GM19324 (cell line): ENCODE data around the gene BACH2.
A peak's percentile ranks its signal among the peaks of the same experiment; 100 is the strongest.
"Not testable (repeated sequence)": the region's sequence is repeated elsewhere in the genome, so short reads cannot be mapped to it uniquely, and the experiment has no call there.

ENCODE experiments used
- ATAC-seq: cut with Tn5 transposase; IDR thresholded peaks from one replicate; pipeline ENCODE4 v1.9.1; 2021; ENCODE audit warnings: mild to moderate bottlenecking, moderate library complexity; ENCODE audit not compliant: unreplicated experiment, low FRiP score

BACH2 gene

GRCh38 chr6:90218959-90219208 is 77.8 kb downstream of the BACH2 start:
- ATAC-seq = no peak

DNA sequence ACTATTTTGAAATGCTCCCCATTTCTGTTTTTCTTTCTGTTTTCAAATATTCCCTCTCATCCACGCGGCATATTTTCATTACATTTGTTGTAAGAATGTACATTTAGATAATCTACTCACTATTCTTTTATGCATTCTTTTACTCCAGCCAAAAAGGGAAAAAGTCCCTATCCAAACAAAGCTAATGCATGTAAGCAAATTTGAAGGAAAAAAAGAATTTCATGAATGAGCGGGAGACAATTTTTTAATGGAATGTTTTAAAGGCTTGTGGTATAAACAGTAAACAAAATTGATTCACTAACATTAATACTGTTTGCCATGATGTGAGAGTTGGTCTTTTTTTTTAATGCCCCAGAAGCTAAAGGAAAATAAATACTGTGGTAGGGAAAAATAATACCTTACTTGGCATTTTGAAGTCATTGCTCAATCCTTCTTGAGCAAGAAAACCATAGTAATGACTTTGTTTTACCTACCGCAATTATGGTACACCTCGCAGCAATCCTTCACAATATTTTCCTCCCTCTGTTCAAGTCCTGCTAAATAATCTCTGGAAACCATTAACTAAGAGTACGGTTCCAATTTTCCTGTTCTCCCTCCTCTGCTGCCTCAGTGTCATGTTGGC is 79.0 kb downstream of the BACH2 start:
- no peak for ATAC-seq

- ATAC-seq = peak; percentile 58
Measured at GRCh38 chr6:90216072-90216977, 80.3 kb downstream of the BACH2 start.

DNA sequence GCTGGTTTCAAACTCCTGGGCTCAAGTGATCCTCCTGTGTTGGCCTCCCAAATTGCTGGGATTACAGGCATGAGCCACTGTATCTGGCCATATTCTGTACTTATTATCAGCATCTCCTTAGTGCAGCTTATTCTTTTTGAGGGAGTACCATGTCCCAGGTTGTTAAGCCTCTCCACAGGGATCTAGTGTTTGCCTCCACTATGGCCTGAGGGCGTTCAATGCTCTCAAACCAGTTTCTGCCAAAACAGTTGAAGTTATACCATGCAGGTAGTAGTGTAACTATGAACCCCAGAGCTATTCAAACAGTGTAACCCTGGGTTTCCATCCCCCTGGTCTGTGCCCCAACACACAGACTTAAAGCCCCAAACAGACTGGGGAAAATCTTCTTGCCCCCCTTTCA is 81.7 kb downstream of the BACH2 start:
- no peak for ATAC-seq

DNA sequence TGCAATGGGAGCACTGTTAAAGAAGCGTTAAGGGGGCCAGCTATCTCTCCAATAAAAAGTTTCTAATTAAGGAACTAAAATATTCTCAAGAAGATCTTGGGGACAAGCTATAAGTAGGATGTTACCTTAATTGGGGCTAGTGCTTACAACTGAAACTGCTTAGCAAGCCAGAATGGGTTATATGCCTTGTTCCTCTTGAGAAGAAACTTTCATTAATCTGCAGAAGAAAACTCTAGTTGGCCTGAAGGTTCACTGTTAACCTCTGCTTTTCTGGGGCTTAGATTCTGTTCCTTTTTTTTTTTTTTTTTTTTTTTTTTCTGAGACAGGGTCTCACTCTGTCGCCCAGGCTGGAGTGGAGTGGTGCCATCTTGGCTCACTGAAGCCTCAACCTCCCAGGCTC is 82.2 kb downstream of the BACH2 start:
- no peak for ATAC-seq

DNA sequence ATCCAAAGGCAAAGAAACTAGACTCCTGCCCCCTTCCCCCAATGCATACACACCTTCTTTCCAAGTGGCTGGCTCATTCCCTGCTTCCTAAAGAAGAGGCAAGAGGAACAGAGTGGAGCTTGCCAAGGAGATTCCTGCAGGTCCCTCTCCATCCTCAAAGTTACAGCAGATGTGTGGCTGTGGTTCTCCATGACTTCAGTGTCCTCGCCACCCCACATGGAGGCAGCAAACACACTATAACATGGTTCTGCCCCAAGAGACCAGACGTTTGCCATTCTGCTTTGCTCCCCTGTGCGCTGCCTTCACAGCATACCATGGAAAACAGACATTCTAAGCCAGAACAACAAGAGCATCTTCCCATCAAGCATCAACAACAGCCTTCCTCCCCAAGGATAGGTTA is 84.4 kb downstream of the BACH2 start:
- no peak for ATAC-seq

- no peak for ATAC-seq
Measured at GRCh38 chr6:90209527-90209926, 87.1 kb downstream of the BACH2 start.

DNA sequence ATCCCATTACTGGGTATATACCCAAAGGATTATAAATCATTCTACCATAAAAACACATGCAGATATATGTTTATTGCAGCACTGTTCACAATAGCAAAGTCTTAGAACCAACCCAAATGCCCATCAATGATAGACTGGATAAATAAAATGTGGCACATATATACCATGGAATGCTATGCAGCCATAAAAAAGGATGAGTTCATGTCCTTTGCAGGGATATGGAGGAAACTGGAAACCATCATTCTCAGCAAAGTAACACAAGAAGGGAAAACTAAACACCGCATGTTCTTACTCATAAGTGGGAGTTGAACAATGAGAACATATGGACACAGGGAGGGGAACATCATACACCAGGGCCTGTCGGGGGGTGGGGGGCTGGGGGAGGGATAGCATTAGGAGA is 88.0 kb downstream of the BACH2 start:
- ATAC-seq = not testable (repeated sequence)

DNA sequence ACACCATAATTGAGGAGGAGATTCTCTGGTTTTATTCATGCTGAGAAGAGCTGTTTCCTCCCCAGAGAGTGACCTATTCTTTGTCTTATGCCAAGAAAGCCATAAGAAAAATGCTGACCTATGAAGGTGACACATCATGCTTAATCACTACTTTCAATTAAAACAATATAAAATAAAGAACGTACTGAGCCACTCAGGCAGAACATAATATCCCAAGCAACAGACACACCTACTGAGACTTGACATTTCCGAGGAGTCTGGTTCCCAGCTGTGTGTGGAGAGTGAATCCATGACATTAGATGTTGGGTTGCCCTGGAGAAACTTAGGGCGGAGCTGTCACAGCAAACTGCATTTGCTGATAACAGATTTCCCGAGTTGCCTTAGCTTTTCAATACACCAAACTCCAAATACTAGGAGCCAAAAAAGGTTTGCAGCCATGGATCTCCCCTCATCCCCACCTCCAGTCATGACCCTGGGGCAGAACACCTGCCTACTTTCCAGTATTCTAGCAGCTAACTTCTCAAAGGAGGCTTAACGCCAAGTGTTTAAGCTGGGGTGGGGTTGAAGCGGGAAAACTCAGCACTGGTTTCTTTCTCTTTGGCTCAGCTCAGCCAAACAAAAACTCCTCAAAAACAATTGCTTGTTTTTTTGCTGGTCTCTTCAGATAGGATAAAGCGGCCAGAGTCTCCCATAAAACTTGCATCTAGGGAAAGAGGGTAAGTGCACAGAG is 92.2 kb downstream of the BACH2 start:
- ATAC-seq = no peak

GRCh38 chr6:90203672-90204071 is 93.0 kb downstream of the BACH2 start:
- ATAC-seq = no peak

- ATAC-seq = peak; percentile 65
Measured at GRCh38 chr6:90202156-90202555, 94.5 kb downstream of the BACH2 start.

DNA sequence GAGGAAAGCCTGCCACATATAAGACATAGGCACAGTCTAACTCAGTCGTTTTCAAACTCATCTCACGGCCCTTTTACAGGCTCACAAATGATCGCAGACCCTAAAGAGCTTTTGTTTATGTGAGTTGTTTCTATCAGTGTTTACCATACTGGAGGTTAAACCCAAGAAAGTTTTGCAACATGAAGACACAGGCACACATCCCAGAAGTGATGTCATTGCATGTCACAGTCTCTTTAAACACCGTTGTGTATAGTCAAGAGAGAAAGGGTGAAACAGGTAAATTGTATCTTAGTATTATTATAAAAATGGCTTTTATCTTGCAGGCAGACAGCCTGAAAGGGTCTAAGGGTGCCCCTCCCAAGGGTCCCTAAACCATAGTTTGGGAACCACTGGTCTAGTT is 96.7 kb downstream of the BACH2 start:
- ATAC-seq = no peak

DNA sequence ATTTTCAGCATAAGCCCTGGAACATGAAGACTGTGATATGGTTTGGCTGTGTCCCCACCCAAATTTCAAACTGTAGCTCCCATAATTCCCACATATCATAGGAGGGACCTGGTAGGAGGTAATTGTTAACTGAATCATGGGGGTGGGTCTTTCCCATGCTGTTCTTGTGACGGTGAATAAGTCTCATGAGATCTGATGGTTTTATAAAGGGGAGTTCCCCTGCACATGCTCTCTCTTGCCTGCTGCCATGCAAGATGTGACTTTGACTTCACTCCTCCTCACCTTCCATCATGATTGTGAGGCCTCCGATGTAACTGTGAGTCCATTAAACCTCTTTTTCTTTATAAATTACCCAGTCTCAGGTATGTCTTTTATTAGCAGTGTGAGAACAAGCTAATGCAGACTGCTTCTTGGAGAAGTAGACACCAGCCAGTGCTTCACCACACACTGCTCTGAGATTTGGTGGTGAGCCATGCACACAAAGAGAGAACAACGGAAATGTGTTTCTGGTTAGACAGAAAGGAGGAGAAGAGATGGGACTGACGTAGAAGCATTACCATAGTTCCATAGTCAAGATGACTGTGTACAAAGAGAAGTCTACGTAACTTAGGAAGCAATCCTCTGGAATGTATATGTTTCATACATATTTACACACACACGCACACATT is 97.8 kb downstream of the BACH2 start:
- no peak for ATAC-seq

- no peak for ATAC-seq
Measured at GRCh38 chr6:90197854-90198496, 98.7 kb downstream of the BACH2 start.

GRCh38 chr6:90195094-90195829 is 101.4 kb downstream of the BACH2 start:
- ATAC-seq = no peak

DNA sequence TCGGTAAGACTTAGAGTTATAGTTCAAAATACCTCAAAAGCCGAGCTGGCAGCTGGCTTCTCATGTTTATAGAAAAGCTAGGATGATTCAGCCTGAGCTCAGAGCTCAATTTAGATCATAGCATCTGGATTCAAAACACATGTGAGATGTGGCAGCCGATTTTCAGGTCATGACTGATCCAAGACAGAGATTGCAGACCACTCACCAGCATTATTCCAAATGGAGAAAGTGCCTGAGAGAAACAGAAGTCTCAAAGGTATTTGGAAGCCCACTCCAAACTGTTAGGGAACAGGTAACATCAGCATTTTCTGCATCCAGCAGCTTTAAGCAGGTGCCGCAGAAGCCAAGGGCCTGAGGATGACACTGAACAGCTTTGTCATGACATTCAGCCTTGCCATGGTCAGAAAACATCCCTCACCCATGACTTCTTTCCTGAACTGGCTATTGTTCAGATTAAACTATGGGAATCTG is 102.2 kb downstream of the BACH2 start:
- ATAC-seq = no peak

DNA sequence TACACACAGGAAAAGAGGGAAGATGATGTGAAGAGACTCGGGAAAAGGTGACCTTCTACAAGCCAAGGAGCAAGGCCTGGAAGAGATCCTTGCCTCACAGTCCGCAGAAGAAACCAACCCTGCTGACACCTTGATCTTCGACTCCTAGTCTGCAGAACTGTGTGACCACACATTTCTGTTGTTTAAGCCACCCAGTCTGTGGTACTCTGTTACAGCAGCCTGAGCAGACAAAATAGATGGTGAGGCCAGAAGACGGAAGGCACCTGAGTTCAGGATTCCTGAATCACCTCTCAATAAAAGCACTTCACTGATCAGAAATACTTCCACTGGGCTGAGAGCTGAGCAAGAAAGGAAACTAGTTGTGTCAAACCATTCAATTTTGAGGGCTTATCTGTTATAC is 103.3 kb downstream of the BACH2 start:
- no peak for ATAC-seq

DNA sequence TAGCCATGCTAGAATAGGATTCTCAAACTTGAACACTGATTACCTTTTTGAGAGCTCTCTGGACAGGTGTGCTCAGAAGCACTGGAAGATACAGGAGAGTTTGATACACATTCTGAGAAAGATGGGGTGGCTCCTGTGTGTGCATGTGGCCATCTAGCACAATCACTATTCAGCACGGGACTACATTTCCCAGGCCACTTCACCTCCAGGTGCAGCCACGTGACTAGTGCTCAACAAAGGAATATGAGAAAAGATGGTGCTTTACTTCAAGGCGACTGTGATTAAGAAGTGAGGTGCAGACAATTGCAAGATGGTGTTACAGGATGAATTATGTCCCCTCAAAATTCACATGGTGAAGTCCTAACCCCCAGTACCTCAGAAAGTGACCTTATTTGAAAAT is 103.8 kb downstream of the BACH2 start:
- no peak for ATAC-seq

DNA sequence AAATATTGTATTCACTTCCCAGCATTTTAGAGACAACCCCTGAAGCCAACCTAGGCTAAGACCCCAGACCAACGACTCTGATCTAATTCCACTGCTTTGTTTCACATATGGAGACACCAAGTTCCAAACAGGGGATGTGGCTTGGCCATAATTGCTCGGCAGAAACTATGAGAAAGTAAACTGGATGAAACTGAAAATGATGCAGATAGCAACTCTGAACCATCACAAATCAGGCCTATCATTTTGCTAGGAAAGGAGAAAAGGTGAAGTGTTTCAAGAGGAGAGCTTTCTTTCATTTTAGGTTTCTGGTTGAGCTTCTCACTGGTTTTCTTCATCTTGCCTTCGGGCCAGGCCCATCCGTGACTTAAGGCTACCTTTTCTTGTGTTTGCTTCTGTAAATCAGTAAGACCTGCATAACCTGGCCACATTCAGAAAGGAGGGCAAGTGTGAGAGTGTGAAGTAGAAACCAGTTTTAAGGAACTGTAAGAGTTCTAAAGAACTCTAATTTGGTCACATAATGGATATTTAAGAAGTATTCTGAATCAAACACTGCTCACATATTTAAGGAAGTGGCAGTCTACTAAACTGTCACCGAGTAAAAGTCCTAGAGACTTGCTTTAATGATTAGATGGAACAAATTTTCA is 105.8 kb downstream of the BACH2 start:
- no peak for ATAC-seq
